HepG2 (cell line): ENCODE measurements around the gene SCN7A. TPM values are rescaled to one million over a fixed set of nuclear protein-coding genes. Genes with fewer than 3 reads are reported as not detected.
A peak's percentile ranks its signal among the peaks of the same experiment; 100 is the strongest.

ENCODE experiments used
- ATAC-seq: fragments of 200-7000 bp; cut with Tn5 transposase; 3 replicates; pipeline ENCODE4 v1.9.1; 2020; ENCODE audit warnings: mild to moderate bottlenecking, moderate library complexity
- BruUV-seq: library from RNA; stranded (reverse); fragments of 400-500 nt; replicated peaks from 2 replicates; lab custom pipeline; 2021; lab: Mats Ljungman, UMichigan
- CTCF ChIA-PET: fragments of 300-600 bp; formaldehyde crosslinking; extraction: SDS; loops from one replicate; lab custom pipeline; 2021; ENCODE audit warnings: low total read pairs, inconsistent platforms, low intra/inter-chr PET ratio; lab: Yijun Ruan, JAX
- POLR2A ChIA-PET: fragments of 350-600 bp; sonication (Branson Sonifier 250); formaldehyde crosslinking; loops from one replicate; lab custom pipeline; 2020; ENCODE audit warnings: antibody characterized with exemption, inconsistent platforms; lab: Yijun Ruan, JAX
- DNase-seq: peaks from one replicate; pipeline ENCODE4 v3.0.0-alpha.2; 2015; ENCODE audit warnings: low spot score
- FAIRE-seq: peaks from 3 replicates; lab custom pipeline; 2011; peaks lifted over from hg19 to GRCh38; lab: Jason Lieb, UNC
- H2AFZ ChIP-seq: one replicate; pipeline ENCODE4 v1.6.1; 2011; ENCODE audit warnings: low read length, inconsistent platforms
- H3K27ac ChIP-seq: fragments of 300-600 bp; 3 replicates; pipeline ENCODE4 v1.8.0; 2011; ENCODE audit warnings: mixed run types, mild to moderate bottlenecking, mixed read lengths, low read length, inconsistent platforms; ENCODE audit not compliant: insufficient read depth; ENCODE audit errors: extremely low read length
- H3K27me3 ChIP-seq, 2 experiments: fragments of 200-600 bp in 1 of 2; 2 replicates in 1 of 2; 3 replicates in 1 of 2; pipeline versions ENCODE4 v1.6.0 to v1.8.0; 2011; ENCODE audit warnings: low read length in 2 of 2, mild to moderate bottlenecking in 2 of 2, moderate library complexity in 2 of 2, inconsistent platforms in 1 of 2; ENCODE audit not compliant: insufficient read depth in 2 of 2, control insufficient read depth in 1 of 2
- H3K36me3 ChIP-seq, 2 experiments: fragments of 200-600 bp in 1 of 2; replicated peaks in 1 of 2; 2 replicates in 1 of 2; 3 replicates in 1 of 2; pipeline versions ENCODE4 v1.5.1 to v1.8.0; 2011; ENCODE audit warnings: low read length in 2 of 2, inconsistent platforms in 1 of 2; ENCODE audit not compliant: insufficient read depth in 2 of 2, control insufficient read depth in 1 of 2
- H3K4me1 ChIP-seq: 2 replicates; pipeline ENCODE4 v1.5.1; 2012; ENCODE audit warnings: low read length, inconsistent platforms; ENCODE audit not compliant: insufficient read depth
- H3K4me2 ChIP-seq: 2 replicates; pipeline ENCODE4 v1.6.0; 2011; ENCODE audit warnings: low read depth, low read length, inconsistent platforms
- H3K4me3 ChIP-seq, 3 experiments: fragments of 200-600 bp in 1 of 3; sonication (generic), shearing (Covaris generic) in 1 of 3; replicated peaks in 1 of 3; 2 replicates each; pipeline ENCODE4 v1.5.1; 2011 to 2016; ENCODE audit warnings: low read length in 3 of 3, inconsistent platforms in 2 of 3, low read depth in 2 of 3, mild to moderate bottlenecking in 2 of 3, control low read depth in 1 of 3, mixed read lengths in 1 of 3; ENCODE audit not compliant: insufficient read depth in 1 of 3
- H3K79me2 ChIP-seq: one replicate; pipeline ENCODE4 v1.6.1; 2011; ENCODE audit warnings: low read length, inconsistent platforms; ENCODE audit not compliant: insufficient read depth
- H3K9ac ChIP-seq: 2 replicates; pipeline ENCODE4 v1.6.0; 2011; ENCODE audit warnings: mild to moderate bottlenecking, low read depth, low read length, inconsistent platforms; ENCODE audit not compliant: insufficient read depth
- H3K9me3 ChIP-seq: 2 replicates; pipeline ENCODE4 v1.5.1; 2012; ENCODE audit warnings: mild to moderate bottlenecking, low read length
- H4K20me1 ChIP-seq: 2 replicates; pipeline ENCODE4 v1.6.0; 2011; ENCODE audit warnings: inconsistent platforms, mild to moderate bottlenecking, low read length, moderate library complexity; ENCODE audit not compliant: insufficient read depth
- AHDC1 ChIP-seq: sonication (generic); formaldehyde crosslinking; IDR thresholded peaks from 2 replicates; pipeline ENCODE4 v1.5.1; 2020; ENCODE audit warnings: mild to moderate bottlenecking, missing genetic modification reagents, borderline replicate concordance
- BORCS8-MEF2B ChIP-seq: sonication (generic); formaldehyde crosslinking; IDR thresholded peaks from 2 replicates; pipeline ENCODE4 v1.8.0; 2022; ENCODE audit warnings: mild to moderate bottlenecking, missing genetic modification reagents
- EP300 ChIP-seq, 3 experiments: sonication (generic) in 1 of 3; formaldehyde crosslinking in 1 of 3; IDR thresholded peaks; 2 replicates each; pipeline versions ENCODE4 v1.5.1 to v1.6.1; 2011 to 2020; ENCODE audit warnings: low read depth in 2 of 3, low read length in 2 of 3, borderline replicate concordance in 1 of 3, improper control_type of control experiment in 1 of 3, mild to moderate bottlenecking in 1 of 3, missing genetic modification reagents in 1 of 3, moderate library complexity in 1 of 3
- GATAD2A ChIP-seq: IDR thresholded peaks from 2 replicates; pipeline ENCODE4 v1.6.1; 2016
- HDAC2 ChIP-seq: sonication (generic); formaldehyde crosslinking; IDR thresholded peaks from 2 replicates; pipeline ENCODE4 v1.4.0; 2020; ENCODE audit warnings: missing genetic modification reagents
- MEF2D ChIP-seq: sonication (generic); formaldehyde crosslinking; IDR thresholded peaks from 2 replicates; pipeline ENCODE4 v1.5.1; 2020; ENCODE audit warnings: mild to moderate bottlenecking, missing genetic modification reagents
- NR2F6 ChIP-seq, 2 experiments: IDR thresholded peaks; 2 replicates each; pipeline ENCODE4 v1.6.1; 2016; ENCODE audit warnings: antibody characterized with exemption in 1 of 2, mild to moderate bottlenecking in 1 of 2
- PLSCR1 ChIP-seq: sonication (generic); formaldehyde crosslinking; IDR thresholded peaks from 2 replicates; pipeline ENCODE4 v1.5.0; 2020; ENCODE audit warnings: missing genetic modification reagents, mild to moderate bottlenecking, borderline replicate concordance
- SMYD3 ChIP-seq: sonication (generic); formaldehyde crosslinking; IDR thresholded peaks from 2 replicates; pipeline ENCODE4 v1.8.1; 2023; ENCODE audit warnings: mild to moderate bottlenecking, missing genetic modification reagents
- ZNF598 ChIP-seq: sonication (generic); formaldehyde crosslinking; IDR thresholded peaks from 2 replicates; pipeline ENCODE4 v1.5.1; 2020; ENCODE audit warnings: mild to moderate bottlenecking, missing genetic modification reagents, borderline replicate concordance
- ZNF607 ChIP-seq: sonication (generic); formaldehyde crosslinking; IDR thresholded peaks from 2 replicates; pipeline ENCODE4 v1.5.1; 2020; ENCODE audit warnings: missing genetic modification reagents, mild to moderate bottlenecking, borderline replicate concordance
- ZNF687 ChIP-seq: sonication (generic); formaldehyde crosslinking; IDR thresholded peaks from 2 replicates; pipeline ENCODE4 v1.5.1; 2020; ENCODE audit warnings: mild to moderate bottlenecking, missing genetic modification reagents, moderate library complexity
- ZNF772 ChIP-seq: sonication (generic); formaldehyde crosslinking; IDR thresholded peaks from 2 replicates; pipeline ENCODE4 v1.5.0; 2020; ENCODE audit warnings: mild to moderate bottlenecking, missing genetic modification reagents
- WGBS: methylation state at CpG from one replicate; pipeline ENCODE4 v1.1.6; 2017; ENCODE audit warnings: low lambda C conversion rate; 5-methylcytosine and 5-hydroxymethylcytosine counted together
- in situ Hi-C: cut with HindIII; loops from 2 replicates; pipeline ENCODE4 v1.10.0; 2017; ENCODE audit warnings: low pct_unique_long_range_greater_than_20kb; ENCODE audit not compliant: extremely low pct_ligation_motif_present
- intact Hi-C: fragments of 100-400 bp; cut with micrococcal nuclease; formaldehyde crosslinking; loops from one replicate; pipeline ENCODE4 v1.10.0; 2022; ENCODE audit not compliant: unreplicated experiment
- polyA plus RNA-seq, 8 experiments: library from polyadenylated mRNA; depleted of rRNA in 3 of 8; stranded (reverse) in 7 of 8; unstranded in 1 of 8; fragments of >200 nt; fragmentation: Illumina TruSeq in 4 of 8; extraction: Trizol in 4 of 8; gene quantifications; 2 replicates each; pipeline versions ENCODE4 v1.2.1 to v1.2.3, GENCODE V29; 2011 to 2016; ENCODE audit warnings: low read depth in 4 of 8, missing spikeins in 1 of 8, mixed read lengths in 1 of 8; ENCODE audit not compliant: insufficient read depth in 1 of 8
- total RNA-seq, 5 experiments: library from RNA; depleted of rRNA; stranded (reverse); fragments of >200 nt; fragmentation: Illumina TruSeq; extraction: Trizol; gene quantifications; 2 replicates each; pipeline ENCODE4 v1.2.3, GENCODE V29; 2016; ENCODE audit warnings: low read depth in 1 of 5

SCN7A gene
- total and polyA plus RNA-seq, 2 of the 13 experiments (the other 11 are each of a cell fraction or from before 2014, with no cell fraction given) = 0.01 TPM; not detected in 1

GRCh38 chr2:166410828-166411472, 83.1 kb downstream of the SCN7A start:
- Histone ChIP-seq H3K4me2 (peak overlapping the region; percentile 47), H3K9me3 (no peaks in the 10 kb centered on the region), H3K9ac (no peak overlapping the region), H2AFZ (peak overlapping the region; percentile 4), H4K20me1 (no peaks in the 10 kb centered on the region), H3K4me3 (no peak overlapping the region), H3K27ac (no peak overlapping the region), H3K36me3 (no peaks in the 10 kb centered on the region), H3K4me1 (peaks cover 18% of the 10 kb centered on the region; the same call in 1 of the 2 replicates), H3K79me2 (no peaks in the 10 kb centered on the region), H3K27me3 (no peaks in the 10 kb centered on the region)
- FAIRE-seq (no peak), DNase-seq (peak; percentile 31), ATAC-seq (peak; percentile 74)
- in situ Hi-C loops (no loop called here), intact Hi-C loops (no loop called here)
- ChIA-PET CTCF (no interaction called here), POLR2A (interaction anchor here (1.1 to 1.2 kb wide), 2 partner anchors 8 to 36 kb away, joined by 3 to 4 read pairs; partner anchors contain the start of gene SCN9A)
- 21% methylated on average over 7 of the region's 7 CpGs for WGBS
- BruUV-seq = no TSS peak
- TF ChIP-seq MEF2D (CRISPR knock-in tag) = no peak
- no peak for TF ChIP-seq ZNF598 (CRISPR knock-in tag)
- TF ChIP-seq NR2F6 (IDR thresholded peaks at IDR 0.05) = no peak
- TF ChIP-seq NR2F6 (CRISPR knock-in tag; IDR thresholded peaks at IDR 0.05) = no peak
- 0 out of 2 replicates have a peak, but pooled peaks have one; percentile 26 for TF ChIP-seq GATAD2A (CRISPR knock-in tag)
- no peak for TF ChIP-seq SMYD3 (CRISPR knock-in tag)
- peak in 1 of 2 experiments; percentile 19; a peak in 1 of 4 replicates for TF ChIP-seq EP300 (IDR thresholded peaks at IDR 0.05; ENCODE audit: low read depth in 2 of 2, low read length in 2 of 2)
- no peak for TF ChIP-seq EP300 (CRISPR knock-in tag; IDR thresholded peaks at IDR 0.05; ENCODE audit: borderline replicate concordance)
- TF ChIP-seq BORCS8-MEF2B (CRISPR knock-in tag) = no peak
- no peak for TF ChIP-seq AHDC1 (CRISPR knock-in tag)
- no peak for TF ChIP-seq ZNF687 (CRISPR knock-in tag)
- no peak for TF ChIP-seq ZNF772 (CRISPR knock-in tag)
- TF ChIP-seq PLSCR1 = no peak
- TF ChIP-seq HDAC2 (CRISPR knock-in tag) = no peak
- no peak for TF ChIP-seq ZNF607 (CRISPR knock-in tag)
